NCI-H146 treated with DMSO at 0.1 percent for 48 hours (cell line): ENCODE results near the gene NLRP6.

Source experiments
- DNase-seq: peaks from one replicate; lab custom pipeline; 2025; ENCODE audit not compliant: unreplicated experiment; lab: John Stamatoyannopoulos, UW

The NLRP6 gene

DNA sequence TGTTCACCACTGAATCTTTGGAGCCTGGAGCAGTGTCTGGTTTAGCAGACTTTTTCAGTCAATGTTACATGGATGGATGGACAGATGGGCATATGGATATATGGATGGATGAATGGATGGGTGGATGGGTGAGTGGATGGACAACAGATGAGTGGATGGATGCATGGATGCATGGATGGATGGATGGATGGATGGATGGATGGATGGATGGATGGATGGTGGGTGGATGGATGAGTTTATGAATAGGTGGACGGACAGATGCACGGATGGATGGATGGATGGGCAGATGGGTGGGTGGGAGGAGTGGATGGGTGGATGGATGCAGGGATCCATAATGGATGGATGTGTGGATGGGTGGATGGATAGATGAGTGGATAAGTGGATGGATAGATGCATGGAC lies 22.4 kb upstream of the NLRP6 start:
- DNase-seq = no peak

DNA sequence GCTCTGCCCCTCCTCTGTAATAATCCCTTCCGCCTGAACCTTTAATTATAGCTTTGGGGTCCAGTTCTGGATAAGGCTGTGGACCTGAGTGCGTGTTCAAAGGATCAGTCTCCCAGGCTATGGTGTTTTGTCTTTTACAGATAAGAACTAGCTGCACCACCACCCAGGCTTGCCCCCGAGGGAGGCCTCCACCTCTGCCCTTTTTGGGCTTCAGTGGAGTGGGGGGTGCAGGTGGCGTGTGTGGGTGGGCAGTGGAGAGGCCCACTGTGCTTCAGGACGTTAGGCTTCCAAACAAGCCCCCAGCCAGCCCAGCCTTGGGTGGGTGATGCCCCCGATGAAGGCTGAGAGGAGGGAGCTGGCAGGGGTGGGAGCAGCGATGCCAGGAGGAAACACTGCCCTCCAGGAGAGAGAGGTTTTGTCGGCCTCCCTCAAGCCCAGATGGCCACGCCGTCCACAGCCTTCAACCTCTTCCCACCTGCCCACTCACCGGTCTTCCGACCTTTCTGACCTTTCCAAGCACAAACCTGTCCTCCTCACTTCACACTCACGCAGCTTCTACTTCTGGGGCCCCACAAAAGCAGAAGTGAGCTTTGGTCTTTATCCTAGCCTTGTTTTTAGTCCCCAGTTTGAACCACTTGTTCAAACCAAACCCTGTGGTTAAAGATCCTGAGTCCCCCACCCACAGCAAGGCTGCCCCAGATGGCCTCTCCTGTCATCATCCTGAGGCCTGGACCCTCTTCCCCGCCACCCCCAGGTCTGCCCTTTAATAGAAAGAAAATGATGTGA lies 21.1 kb upstream of the NLRP6 start:
- no peak for DNase-seq

DNA sequence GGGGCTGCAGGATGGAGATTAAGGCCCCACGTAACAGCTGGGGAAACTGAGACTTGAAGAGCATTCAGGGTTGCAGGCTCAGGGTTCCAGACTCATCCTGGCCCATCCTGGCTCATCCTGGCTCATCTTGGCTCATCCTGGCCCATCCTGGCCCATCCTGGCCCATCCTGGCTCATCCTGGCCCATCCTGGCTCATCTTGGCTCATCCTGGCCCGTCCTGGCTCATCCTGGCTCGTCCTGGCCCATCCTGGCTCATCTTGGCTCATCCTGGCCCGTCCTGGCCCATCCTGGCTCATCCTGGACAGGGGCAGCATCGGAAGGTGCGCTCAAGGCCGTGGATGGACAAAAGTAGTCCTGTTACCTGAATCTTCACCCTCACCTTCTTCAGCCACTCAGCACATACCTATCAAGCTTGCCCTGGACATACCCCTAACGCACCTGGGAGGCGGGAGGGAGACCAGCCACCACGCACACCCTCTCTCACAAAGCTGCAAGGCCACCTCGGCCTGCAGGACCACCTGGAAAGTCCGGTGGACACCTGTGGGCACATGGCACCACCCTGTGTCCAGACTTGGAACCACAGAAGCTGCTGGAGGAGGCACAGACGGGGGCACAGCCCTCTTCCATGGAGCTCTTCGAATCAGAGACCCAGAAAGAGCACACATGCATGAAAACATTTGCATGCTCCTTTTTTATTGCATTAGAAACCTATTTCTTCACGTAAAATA lies 20.3 kb upstream of the NLRP6 start:
- no peak for DNase-seq

DNA sequence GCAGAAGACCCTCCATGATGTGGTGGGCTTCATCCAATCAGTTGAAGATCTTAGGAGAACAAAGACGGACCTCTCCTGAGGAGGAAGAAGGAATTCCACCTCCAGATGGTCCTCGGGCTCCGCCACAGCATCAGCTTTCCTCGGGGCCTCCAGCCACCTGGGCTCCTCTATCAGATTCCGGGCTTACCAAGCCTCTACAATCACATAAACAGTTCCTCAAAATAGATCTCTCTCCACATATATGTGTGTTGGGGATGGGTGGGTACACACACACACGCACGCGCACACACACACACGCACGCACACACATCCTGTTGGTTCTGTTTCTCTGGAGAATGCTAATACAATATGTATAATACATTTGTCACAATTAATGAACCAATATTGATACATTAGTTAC lies 18.8 kb upstream of the NLRP6 start:
- no peak for DNase-seq

DNA sequence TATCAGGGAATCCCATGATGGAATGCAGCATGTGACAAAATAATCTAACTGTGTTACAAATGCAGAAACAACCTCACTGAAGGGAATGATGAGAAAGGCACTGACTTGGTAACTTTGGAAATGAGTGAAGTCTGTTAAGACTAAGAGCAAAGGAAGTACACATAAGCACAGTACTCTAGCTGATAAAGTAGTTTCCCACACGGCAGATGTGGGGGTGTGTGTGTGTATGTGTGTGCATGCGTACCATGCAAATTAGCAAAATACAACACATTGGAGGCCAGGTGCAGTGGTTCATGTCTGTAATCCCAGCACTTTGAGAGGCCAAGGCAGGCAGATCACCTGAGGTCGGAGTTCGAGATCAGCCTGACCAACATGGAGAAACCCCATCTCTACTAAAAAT lies 16.6 kb upstream of the NLRP6 start:
- DNase-seq = no peak

DNA sequence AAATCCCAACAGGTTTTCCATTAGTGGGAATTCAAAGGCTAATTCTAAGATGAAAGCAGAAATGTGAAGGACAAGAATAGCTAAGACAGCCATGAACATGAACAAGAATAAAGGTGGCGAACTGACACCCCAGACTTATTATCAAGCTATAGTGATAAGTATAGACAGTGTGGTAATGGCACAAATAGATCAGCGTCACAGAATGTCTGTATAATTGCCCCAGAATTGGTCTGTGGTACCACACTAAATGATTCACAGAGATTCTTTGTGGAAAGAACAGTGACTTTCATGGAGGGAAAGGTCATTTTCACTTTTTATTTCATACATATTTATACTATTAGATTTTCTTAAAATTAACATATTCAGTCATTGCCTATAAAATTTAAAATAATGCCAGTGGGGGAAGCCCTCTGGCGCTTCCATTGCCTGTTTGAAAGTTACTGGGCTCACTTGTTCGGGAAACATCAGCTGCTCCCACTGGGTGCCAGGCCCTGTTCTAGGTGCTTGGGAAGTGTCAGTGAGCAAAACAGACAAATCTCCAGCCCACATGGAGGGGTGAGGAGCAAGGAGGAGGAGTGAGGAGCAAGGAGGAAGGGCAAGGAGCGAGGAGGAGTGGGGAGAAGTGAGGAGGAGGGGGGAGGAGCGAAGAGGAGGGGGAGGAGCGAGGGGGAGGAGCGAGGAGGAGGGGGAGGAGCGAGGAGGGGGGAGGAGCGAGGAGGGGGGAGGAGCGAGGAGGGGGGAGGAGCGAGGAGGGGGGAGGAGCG lies 11.3 kb upstream of the NLRP6 start:
- DNase-seq = no peak

DNA sequence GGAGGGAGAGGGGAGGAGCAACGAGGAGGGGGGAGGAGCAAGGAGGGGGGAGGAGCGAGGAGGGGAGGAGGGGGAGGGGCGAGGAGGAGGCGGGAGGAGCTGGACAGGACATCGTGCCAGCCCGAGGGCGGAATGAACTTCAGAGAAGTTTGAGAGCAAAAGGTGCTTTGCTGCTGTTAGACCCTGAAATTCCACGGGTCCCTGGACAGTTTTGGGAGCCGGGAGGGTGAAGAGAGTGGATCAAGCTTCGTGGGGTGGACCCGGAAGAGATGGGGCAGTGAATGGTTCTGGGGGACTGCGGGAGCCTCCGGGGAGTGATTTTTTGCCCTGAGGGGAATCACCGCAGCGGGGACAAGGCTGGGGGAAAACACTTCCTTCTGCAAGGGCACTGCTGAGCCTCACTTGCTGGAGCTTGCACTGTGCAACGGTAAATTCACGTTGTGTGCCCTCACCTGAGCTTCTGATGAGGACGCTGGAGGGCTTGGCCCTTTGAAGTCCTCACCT lies 10.7 kb upstream of the NLRP6 start:
- no peak for DNase-seq

DNA sequence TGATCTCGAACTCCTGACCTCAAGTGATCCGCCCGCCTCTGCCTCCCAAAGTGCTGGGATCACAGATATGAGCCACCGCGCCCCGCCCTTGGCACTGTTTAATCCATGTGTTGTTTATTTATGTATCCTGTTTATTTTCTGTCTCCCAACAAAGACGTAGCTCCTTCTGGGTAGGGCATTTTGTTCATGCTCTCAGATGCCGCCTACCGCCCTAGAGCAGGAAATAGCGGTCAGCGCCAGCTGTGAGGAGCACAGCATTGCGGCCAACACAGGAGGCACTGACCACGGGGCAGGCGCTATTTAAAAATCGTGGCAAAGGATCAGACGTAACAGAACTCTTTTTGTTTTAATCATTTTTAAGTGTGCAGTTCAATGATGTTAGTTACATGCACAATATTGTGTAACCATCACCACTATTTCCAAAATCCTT lies 9.5 kb upstream of the NLRP6 start:
- peak; percentile 3 for DNase-seq

DNA sequence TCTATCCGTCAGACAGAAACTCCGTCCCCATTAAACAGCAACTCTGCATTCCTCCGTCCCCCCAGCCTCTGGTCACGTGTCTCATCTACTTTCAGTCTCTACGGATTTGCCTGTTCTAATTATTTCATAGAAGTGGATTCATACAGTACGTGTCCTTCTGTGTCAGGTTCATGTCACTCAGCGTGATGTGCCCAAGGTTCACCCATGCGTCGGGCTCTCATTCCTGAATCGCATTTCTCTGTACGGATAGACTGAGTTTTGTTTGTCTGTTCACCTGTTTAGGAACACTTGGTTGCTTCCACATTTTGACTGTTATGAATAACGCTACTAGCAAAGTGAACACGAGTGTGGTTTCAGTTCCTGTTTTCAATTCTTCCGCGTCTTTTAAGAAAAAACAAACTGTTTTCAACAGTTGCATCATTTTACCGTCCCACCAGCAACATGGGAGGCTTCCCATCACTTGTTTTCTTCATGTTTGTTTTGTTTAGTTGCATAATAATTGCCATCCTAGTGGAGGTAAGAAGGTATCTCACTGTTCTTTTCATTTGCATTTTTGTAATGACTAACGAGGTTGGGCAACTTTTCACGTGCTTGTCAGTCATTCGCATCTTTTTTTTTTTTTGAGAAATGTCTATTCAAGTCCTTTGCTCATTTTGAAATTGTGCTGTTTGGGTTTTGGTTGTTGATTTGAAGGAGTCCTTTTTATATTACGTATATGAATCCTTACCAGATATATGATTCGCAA lies 8.9 kb upstream of the NLRP6 start:
- no peak for DNase-seq

DNA sequence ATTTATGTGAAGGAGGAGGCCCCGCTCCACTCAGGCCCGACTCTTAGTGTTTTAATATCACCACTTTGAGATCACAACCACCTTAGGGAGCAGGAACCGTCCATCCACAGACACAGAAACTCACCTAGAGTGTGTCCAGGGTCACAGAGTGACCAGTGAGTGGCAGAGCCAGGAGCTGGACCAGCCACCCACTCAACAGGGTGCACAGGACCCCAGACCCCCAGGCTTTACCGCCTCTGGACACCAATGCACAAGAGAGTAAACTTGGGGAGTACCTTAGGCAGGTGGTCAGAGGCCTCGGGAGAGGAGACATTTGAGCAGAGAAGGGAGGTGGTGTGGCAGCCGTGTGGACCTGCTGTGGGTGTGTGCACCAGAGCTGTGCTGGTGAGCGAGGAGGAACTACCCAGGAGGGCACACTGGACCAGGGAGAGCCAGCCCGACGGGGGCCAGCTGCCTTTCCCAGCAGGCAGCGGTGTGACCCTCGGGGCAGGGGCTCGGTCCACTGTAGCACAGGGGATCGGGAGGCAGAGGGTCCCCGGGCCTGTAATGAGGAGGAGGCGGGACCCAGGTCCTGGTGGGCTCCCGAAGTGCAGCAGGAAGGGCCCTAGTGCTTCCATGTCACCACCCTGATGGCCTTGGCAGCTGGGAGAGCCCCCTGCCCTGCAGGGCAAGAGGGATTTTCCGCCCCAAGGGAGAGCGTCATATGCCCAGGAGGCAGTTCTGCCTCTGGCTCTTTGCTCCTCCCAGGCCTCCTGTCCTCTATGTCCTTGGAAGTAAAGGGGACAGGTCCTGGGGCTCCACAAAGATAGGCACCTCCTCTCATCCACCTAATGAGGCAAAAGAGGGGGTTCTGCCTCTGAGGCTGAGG lies 7.5 kb upstream of the NLRP6 start:
- DNase-seq = no peak

DNA sequence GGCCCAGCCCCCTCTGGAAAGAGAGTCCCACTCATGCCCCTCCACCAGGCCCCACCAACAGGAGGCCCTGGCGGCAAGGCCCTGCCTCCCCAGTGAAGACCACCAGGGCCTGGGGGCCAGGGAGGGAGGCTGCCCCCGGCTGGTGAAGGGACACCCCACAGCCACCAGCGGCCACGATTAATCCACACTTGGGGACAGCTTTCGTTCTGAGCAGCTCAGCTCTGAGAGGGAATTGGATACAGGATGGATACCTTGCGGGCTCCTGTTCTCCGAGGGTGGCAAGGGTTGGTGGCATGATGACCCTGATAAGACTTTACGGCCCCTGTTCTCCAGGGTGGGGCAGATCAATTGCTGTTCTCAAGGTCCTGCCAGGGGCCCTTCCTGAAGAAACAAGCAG lies 6.9 kb upstream of the NLRP6 start:
- no peak for DNase-seq

DNA sequence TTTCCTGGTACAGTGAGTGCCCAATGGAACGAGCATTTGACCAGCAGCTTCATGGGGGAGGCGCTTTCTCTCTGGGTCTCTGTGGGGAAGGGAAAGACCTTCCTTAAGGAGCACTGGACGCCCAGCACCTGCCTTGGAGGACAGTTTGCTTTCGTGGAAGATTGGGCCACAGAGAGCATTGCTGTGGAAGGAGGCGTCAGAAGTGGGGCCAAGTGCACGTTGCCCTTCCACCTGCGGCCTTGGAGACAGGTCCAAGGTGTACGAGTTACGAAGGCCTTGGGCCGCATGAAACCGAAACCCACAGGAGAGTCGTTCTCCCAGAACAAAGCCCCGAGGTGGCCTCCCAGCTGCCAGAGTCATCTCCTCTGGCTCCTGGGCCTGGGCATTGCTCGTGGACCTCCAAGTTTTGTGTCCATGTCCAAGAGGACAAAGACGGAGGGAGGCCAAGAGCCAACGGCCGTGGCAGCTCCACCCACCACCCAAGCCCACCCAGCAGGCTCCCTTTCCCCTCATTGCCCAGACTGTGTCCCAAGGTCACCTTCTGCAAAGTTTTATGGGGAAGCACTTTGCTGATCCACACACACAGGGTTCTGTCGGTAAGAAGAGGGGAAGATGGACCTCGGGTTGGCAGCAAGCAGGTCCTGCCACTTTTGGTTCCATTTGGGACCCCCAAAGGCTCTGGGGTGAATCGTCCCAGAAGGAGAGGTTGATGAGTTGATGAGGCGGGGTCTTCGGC lies 5.8 kb upstream of the NLRP6 start:
- DNase-seq = no peak

DNA sequence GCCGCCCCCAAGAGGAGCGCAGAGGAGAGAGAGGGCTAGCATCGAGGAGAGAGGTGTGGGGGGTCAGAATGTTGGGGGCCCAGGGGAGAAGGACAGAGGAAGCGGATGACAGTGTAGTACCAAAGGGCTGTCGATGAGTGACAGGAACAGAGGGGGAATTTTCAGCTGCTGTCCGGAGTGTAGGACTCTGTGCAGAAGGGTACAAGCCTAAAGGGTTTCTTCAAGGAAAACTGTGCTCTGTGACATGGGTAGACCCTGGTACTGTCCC lies 5.3 kb upstream of the NLRP6 start:
- DNase-seq = no peak

DNA sequence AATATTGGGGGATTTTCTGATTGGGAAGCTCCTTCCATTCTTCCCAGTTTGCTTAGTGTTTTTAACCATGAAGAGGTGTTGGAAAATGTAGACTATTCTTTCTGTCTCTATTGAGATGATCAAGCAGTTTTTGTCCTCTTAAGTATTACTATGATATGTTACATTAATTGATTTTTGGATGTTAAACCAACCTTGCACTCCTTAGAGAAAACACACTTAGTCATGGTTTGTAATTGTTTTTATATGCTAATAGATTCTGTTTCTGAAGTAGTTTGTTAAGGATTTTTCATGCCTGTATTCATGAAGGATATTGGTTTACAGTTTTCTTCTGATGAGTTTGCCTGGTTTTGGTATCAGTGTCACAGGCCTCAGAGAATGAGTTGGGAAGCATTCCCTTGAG lies 2.0 kb upstream of the NLRP6 start:
- DNase-seq = no peak

DNA sequence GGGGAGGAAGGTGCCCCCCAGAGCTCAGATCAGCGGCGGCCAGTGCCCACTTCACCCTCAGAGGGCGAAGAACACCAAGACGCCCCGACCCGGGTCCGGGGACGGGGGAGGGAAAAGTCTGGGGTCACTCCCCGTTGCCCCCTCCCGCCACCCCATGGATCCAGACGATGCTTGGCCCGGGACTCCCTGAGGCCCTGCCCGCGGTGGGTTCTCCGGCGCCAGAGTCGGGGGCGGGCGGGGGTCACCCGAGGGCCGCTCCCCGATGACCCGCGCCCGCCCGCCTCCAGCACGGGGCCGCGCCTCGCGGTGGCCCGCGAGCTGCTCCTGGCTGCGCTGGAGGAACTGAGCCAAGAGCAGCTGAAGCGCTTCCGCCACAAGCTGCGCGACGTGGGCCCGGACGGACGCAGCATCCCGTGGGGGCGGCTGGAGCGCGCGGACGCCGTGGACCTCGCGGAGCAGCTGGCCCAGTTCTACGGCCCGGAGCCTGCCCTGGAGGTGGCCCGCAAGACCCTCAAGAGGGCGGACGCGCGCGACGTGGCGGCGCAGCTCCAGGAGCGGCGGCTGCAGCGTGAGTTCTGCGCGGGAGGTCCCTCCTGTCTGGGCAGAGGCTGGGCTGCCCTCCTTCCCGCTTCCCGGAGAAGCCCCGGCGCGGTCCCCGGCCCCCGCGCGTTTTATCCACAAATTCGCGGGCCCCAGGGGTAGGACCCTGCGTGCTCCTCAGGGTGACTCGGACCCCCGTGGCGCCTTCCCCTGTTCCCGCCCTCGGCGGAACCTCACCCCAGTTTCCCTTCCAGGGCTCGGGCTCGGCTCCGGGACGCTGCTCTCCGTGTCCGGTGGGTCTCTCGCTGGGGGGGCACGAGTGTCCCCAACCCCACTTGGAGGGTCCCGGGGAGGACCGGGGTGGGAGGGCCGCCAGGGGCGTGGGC lies 1.1 kb downstream of the NLRP6 start:
- DNase-seq = no peak

DNA sequence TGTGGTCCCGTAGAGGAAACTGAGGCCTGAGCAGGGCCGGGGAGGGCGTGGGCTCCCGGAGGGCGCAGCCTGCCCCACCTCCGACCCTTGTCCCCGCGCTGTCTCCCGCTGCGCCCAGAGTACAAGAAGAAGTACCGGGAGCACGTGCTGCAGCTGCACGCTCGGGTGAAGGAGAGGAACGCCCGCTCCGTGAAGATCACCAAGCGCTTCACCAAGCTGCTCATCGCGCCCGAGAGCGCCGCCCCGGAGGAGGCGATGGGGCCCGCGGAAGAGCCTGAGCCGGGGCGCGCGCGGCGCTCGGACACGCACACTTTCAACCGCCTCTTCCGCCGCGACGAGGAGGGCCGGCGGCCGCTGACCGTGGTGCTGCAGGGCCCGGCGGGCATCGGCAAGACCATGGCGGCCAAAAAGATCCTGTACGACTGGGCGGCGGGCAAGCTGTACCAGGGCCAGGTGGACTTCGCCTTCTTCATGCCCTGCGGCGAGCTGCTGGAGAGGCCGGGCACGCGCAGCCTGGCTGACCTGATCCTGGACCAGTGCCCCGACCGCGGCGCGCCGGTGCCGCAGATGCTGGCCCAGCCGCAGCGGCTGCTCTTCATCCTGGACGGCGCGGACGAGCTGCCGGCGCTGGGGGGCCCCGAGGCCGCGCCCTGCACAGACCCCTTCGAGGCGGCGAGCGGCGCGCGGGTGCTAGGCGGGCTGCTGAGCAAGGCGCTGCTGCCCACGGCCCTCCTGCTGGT lies 1.9 kb downstream of the NLRP6 start:
- no peak for DNase-seq

DNA sequence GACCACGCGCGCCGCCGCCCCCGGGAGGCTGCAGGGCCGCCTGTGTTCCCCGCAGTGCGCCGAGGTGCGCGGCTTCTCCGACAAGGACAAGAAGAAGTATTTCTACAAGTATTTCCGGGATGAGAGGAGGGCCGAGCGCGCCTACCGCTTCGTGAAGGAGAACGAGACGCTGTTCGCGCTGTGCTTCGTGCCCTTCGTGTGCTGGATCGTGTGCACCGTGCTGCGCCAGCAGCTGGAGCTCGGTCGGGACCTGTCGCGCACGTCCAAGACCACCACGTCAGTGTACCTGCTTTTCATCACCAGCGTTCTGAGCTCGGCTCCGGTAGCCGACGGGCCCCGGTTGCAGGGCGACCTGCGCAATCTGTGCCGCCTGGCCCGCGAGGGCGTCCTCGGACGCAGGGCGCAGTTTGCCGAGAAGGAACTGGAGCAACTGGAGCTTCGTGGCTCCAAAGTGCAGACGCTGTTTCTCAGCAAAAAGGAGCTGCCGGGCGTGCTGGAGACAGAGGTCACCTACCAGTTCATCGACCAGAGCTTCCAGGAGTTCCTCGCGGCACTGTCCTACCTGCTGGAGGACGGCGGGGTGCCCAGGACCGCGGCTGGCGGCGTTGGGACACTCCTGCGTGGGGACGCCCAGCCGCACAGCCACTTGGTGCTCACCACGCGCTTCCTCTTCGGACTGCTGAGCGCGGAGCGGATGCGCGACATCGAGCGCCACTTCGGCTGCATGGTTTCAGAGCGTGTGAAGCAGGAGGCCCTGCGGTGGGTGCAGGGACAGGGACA lies 2.7 kb downstream of the NLRP6 start:
- no peak for DNase-seq
